IPS DF 4.7 (cell line): Measurements from ENCODE around the gene CGAS.
"Not testable (repeated sequence)": the region's sequence is repeated elsewhere in the genome, so short reads cannot be mapped to it uniquely, and the experiment has no call there.

Experiments used
- DNase-seq: peaks from one replicate; pipeline ENCODE4 v3.0.0-alpha.2; 2013; ENCODE audit warnings: low spot score; ENCODE audit errors: extremely low read depth

Gene CGAS

GRCh38 chr6:73452107-73452461 is at the start of gene CGAS:
Gene CGAS (minus strand): TSS chr6:73452297. CDS start chr6:73452181, 116 bp downstream.
- no peak for DNase-seq

DNA sequence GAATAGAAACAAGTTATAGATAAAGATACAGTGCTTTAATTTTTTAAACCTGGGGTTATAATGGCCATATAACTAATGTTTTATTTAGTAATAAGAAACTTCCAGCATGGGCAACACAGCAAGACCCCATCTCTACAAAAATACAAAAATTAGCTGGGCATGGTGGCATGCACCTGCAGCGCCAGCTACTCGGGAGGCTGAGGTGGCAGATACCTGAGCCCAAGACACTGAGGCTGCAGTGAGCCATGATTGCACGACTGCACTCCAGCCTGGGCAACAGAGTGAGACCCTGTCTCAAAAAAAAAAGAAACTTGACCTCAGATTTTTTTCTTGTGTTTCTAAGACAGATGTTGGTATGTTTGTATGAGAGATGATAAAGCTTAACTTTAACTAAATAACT is 45.8 kb upstream of the CGAS start:
- no peak for DNase-seq

- DNase-seq = no peak
Observed at GRCh38 chr6:73491377-73491776, 39.3 kb upstream of the CGAS start.

GRCh38 chr6:73487473-73487872 is 35.4 kb upstream of the CGAS start:
- no peak for DNase-seq

DNA sequence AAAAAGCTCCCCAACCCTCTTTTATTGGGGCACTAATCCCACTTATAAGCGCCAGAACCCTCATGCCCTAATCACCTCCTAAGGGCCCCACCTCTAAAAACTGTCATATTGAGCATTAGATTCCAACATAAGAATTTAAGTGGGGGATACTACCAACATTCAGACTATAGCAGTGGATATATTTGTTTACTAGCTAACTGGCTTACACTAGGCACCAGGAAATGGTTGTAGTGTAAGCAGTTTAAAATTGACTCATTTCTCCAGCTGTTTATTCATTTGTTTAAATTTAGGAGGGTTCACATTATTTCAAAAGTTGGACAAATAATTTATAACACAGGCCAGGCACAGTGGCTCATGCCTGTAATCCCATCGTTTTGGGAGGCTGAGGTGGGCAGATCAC is 32.3 kb upstream of the CGAS start:
- no peak for DNase-seq

DNA sequence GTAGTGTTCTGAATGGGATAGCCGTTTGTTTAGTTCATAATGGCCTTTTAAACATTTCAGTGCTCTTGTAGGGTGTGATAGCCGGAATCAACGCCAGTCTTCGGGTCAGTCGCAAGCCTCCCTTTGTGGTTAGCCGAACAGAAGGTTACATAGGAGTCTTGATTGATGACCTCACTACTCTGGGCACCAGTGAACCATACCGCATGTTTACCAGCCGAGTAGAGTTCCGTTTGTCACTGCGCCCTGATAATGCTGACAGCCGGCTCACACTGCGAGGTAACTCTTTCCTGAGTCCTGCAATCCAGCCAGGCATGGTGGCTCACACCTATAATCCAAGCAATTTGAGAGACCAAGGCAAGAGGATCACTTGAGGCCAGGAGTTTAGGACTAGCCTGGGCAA is 29.9 kb upstream of the CGAS start:
- no peak for DNase-seq

DNA sequence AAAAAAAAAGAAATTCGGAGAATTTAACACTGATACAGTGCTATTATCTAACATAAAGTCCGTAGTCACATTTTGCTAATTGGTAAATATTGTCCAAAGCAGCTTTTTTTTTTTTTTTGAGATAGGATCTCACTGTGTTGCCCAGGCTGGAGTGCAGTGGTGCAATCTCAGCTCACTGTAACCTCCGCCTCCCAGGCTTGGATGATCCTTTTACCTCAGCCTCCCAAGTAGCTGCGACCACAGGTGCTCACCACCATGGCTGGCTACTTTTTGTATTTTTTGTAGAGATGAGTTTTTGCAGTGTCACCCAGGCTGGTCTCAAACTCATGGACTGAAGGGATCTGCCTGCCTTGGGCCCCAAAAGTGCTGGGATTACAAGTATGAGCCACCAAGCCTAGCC is 25.3 kb upstream of the CGAS start:
- no peak for DNase-seq

GRCh38 chr6:73476723-73477122 is 24.6 kb upstream of the CGAS start:
- DNase-seq = no peak

GRCh38 chr6:73471686-73472290 is 19.7 kb upstream of the CGAS start:
- DNase-seq = no peak

DNA sequence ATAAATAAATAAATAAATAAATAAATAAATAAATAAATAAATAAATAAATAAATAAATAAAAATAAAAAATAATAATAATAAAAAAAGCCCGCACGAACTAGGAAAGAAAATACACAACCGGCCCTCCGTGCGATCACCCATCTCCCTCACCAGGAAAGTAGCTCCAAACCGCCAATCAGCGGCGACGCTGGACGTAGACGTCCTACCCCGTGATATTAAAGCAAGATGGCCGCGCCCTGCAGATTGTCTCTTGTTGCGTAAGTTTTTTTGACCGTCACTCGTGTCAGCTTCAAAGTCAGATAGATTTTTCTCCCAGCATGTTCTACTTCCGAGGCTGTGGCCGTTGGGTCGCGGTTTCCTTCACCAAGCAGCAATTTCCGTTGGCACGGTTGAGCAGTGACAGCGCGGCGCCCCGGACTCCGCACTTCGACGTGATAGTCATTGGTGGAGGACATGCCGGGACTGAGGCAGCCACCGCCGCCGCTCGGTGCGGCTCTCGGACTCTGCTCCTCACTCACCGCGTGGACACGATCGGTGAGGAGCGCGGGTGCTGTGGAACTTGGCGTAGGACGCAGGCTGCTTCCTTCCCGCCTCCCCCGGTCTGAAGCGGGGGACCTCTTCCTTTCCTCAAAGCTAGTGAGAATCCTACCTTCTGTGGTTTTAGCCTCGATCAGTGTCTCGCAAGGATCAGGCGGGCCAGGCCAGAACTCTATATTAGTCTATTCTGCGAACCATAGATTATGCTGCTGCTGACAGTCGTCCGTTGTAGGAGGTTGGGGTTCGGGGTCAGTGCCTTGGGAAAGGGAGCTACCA is 9.6 kb upstream of the CGAS start, which contains the start of gene MTO1:
Gene MTO1, plus strand, starts transcription at position 201 of the 814 bp plus-strand sequence. Its CDS starts 118 bp downstream, at position 319.
- no peak for DNase-seq

DNA sequence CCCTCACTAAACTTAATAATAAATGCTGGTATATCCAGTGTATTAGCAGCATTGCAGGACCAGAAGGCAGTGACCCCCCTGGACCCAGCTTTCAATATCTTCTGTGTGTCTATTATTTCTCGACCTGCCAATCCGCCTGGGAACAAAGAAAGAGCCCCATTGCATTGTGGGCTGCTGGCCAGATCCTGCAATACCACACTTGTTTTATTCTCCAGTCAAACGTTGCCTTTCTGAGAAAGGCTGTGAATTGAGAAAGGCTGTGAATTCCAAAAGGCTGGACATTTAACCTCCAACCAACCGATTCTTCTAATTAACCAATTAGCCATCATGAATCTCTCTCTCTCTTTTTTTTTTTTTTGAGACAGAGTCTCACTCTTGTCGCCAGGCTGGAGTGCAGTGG is 8.0 kb upstream of the CGAS start:
- no peak for DNase-seq

- DNase-seq = not testable (repeated sequence)
Observed at GRCh38 chr6:73459474-73459873, 7.4 kb upstream of the CGAS start.

- DNase-seq = no peak
Observed at GRCh38 chr6:73455865-73456629, 4.0 kb upstream of the CGAS start.

- no peak for DNase-seq
Observed at GRCh38 chr6:73451223-73452106, 632 bp downstream of the CGAS start.

DNA sequence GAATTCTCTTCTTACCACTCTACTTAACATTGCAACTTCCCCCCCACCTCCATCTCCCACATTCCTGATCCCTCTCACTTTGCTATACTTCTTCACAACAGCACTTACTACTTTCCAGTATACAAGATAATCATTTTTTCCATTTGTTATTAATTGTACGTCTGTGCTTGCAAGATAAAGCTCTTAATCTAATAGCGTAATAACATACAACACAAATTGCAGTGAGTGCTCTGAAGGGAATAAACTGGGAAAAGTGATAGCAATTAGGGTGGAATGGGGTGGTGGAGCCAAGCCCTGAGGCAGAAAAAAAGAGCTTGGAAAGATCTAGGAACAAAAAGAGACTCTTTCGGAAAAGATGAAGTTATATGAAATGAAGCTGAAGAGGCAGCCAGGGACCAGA is 8.5 kb downstream of the CGAS start:
- no peak for DNase-seq

DNA sequence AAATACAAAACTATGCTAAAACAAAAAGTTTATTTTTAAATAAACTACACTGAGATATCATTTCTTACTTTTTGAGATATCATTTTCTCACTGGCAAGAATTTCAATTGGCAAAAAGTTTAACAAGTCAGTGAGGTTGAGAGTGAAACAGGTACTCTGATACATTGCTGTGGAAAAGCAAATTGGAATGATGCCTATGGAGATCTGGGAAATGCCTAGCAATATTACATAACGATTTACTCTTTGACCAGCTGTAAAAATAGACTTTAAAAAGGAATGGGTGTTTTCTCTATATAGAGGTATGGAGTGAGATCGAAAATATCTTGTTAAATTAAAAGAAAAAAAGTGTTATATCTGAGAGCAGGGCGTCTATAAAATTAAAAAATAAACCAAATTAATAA is 16.9 kb downstream of the CGAS start:
- no peak for DNase-seq

DNA sequence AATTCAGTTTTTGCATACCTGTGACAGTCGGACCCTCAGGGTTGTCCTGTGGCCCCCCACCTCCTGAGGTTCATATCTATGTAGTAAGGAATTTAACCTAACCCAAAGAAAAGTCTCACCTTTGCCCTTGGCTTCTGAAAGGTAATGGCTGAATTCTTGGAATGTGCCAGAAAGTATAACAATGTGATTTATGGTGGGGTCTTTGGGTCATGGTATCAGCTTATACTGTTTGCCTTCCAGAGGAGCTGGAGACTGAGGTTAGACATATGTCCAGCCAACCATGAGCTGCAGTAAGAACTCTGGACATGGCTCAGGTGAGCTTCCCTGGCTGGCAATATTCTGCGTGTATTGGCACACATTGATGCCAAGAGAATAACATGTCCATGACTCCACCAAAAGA is 30.6 kb downstream of the CGAS start:
- no peak for DNase-seq

DNA sequence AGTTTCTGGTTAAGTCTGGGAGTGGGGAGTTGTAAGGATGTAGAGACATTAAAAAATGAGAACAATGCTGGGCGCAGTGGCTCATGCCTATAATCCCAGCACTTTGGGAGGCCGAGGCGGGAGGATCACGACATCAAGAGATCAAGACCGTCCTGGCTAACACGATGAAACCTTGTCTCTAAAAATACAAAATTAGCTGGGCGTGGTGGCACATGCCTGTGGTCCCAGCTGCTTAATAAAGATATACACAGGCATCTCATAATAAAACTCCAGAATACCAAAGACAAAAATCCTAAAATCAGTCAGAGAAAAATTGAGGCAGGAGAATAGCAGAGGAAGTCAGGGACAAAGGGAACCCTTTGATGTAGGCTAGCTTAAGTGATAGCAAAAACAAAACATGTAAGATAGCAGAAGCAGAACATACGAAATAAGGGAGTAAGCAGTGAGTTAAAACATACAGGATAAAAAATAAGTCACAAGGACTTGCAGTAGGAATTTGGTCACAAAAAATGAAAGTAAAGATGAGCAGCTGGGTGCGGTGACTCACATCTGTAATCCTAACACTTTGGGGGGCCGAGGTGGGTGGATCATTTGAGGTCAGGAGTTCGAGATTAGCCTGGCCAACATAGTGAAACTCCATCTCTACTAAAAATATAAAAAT is 33.9 kb downstream of the CGAS start:
- DNase-seq = no peak

GRCh38 chr6:73413102-73413501 is 39.0 kb downstream of the CGAS start:
- no peak for DNase-seq

GRCh38 chr6:73409395-73409794 is 42.7 kb downstream of the CGAS start:
- DNase-seq = no peak

GRCh38 chr6:73400656-73401055 is 51.4 kb downstream of the CGAS start:
- no peak for DNase-seq
